ENCODE results near the gene REEP1. TPM values are rescaled to one million over a fixed set of nuclear protein-coding genes. Genes with fewer than 3 reads are reported as not detected.
"Not testable (repeated sequence)": the region's sequence is repeated elsewhere in the genome, so short reads cannot be mapped to it uniquely, and the experiment has no call there.

REEP1 gene
- total and polyA plus RNA-seq, 2 of the 4 experiments (the other 2 are of a cell fraction): under 0.01 to 0.03 TPM

GRCh38 chr2:86201671-86202335, 135.6 kb downstream of the REEP1 start (continued):
- TF ChIP-seq MAZ (IDR thresholded peaks at IDR 0.05; ENCODE audit: borderline replicate concordance, low read depth, low read length): no peak

- H3K4me1 ChIP-seq (ENCODE audit: control insufficient read depth, insufficient read depth, low read length); H3K4me3 ChIP-seq (ENCODE audit: insufficient read depth, low read depth, low read length); H2AFZ ChIP-seq (replicated peaks; ENCODE audit: low read length, poor library complexity); H3K36me3 ChIP-seq (ENCODE audit: control insufficient read depth, insufficient read depth, low read length); H3K4me2 ChIP-seq (ENCODE audit: low read depth, low read length); H3K56ac ChIP-seq (ENCODE audit: extremely low read depth, insufficient read depth, low read length); H4K8ac ChIP-seq (ENCODE audit: low read depth in 2 of 2, low read length in 2 of 2); BruUV-seq (replicated peaks); DNase-seq; H3K14ac ChIP-seq (replicated peaks; ENCODE audit: low read depth, low read length); H3K9me3 ChIP-seq (ENCODE audit: control insufficient read depth, insufficient read depth, low read length); H3K18ac ChIP-seq (ENCODE audit: low read depth, low read length); H3K27me3 ChIP-seq (ENCODE audit: control insufficient read depth, insufficient read depth, low read length); H2AK9ac ChIP-seq (replicated peaks; ENCODE audit: low read depth, low read length, poor library complexity); H2BK15ac ChIP-seq (ENCODE audit: low read depth, low read length); H3K23ac ChIP-seq (ENCODE audit: low read depth, low read length); dilution Hi-C loops (cut with HindIII; ENCODE audit: low sequenced_read_pairs, unreplicated experiment); H2BK120ac ChIP-seq (ENCODE audit: low read depth, low read length); ATAC-seq (ENCODE audit: low read depth); H3K4ac ChIP-seq (ENCODE audit: low read depth, low read length); H3K27ac ChIP-seq (ENCODE audit: insufficient read depth, low read length); CTCF ChIA-PET; H2BK20ac ChIP-seq (ENCODE audit: low read depth, low read length); H4K20me1 ChIP-seq (ENCODE audit: insufficient read depth, low read length); H3K9ac ChIP-seq (ENCODE audit: low read depth, low read length); POLR2A ChIA-PET (ENCODE audit: unreplicated experiment); H4K5ac ChIP-seq (ENCODE audit: low read depth, low read length); H4K91ac ChIP-seq (ENCODE audit: insufficient read depth, low read depth, low read length); H2BK5ac ChIP-seq (ENCODE audit: low read depth, low read length, poor library complexity, severe bottlenecking); H3K9me1 ChIP-seq (ENCODE audit: insufficient read depth, low read length); in situ Hi-C loops (cut with MboI; ENCODE audit: low sequenced_read_pairs); H2AK5ac ChIP-seq (ENCODE audit: low read depth, low read length): not testable (repeated sequence)
- WGBS, 2 experiments (ENCODE audit: extremely low coverage in 2 of 2, insufficient read length in 1 of 2): no CpG with 5 or more reads among the region's 11 CpGs
- intact Hi-C loops (cut with micrococcal nuclease): loop anchor here (2.0 kb wide), 1 partner anchor 242 kb away; no protein-coding TSS in a partner anchor
- peaks cover 24 to 40% of the 10 kb centered on the region in 2 experiments for H3K79me1 ChIP-seq (ENCODE audit: low read depth in 1 of 2, low read length in 2 of 2)
Measured at GRCh38 chr2:86200564-86200963, 136.9 kb downstream of the REEP1 start.

All from IMR-90 (cell line).